ENCODE measurements around the gene SLC28A3.
"Not testable (repeated sequence)": the region's sequence is repeated elsewhere in the genome, so short reads cannot be mapped to it uniquely, and the experiment has no call there.

The SLC28A3 gene, protein sequence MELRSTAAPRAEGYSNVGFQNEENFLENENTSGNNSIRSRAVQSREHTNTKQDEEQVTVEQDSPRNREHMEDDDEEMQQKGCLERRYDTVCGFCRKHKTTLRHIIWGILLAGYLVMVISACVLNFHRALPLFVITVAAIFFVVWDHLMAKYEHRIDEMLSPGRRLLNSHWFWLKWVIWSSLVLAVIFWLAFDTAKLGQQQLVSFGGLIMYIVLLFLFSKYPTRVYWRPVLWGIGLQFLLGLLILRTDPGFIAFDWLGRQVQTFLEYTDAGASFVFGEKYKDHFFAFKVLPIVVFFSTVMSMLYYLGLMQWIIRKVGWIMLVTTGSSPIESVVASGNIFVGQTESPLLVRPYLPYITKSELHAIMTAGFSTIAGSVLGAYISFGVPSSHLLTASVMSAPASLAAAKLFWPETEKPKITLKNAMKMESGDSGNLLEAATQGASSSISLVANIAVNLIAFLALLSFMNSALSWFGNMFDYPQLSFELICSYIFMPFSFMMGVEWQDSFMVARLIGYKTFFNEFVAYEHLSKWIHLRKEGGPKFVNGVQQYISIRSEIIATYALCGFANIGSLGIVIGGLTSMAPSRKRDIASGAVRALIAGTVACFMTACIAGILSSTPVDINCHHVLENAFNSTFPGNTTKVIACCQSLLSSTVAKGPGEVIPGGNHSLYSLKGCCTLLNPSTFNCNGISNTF

DNA sequence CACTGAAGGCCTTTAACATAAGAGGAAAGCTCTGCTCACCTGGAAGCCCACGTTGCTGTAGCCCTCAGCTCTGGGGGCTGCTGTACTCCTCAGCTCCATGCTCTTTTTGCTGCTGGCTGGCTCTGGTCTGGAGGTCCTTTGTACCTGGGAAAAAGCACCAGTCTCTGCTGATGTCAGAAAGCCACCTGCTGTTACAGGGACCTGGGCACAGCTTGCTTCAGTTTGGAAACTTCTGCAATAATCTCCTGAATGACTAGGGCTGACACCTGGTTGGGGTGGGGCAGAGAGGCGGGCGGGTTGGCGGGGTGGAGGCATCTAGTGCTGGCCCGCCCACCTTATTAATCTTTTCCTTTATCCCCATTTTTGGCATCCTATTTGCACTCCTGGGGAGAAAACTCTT, at the start of gene SLC28A3:
Gene SLC28A3 (minus strand): TSS at position 224 of the 400 bp plus-strand sequence. CDS start 125 bp downstream, at position 99.
- no peak for DNase-seq

DNA sequence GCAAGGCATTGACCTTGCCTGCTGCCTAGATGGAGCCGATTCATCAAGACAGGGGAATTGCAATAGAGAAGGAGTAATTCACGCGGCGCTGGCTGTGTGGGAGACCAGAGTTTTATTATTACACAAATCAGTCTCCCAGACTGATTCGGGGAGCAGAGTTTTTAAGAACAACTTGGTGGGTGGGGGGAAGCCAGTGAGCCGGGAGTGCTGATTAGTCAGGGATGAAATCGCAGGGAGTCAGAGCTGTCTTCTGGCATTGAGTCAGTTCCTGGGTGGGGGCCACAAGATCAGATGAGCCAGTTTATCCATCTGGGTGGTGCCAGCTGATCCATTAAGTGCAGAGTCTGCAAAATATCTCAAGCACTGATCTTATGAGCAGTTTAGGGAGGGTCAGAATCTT, 49.7 kb upstream of the SLC28A3 start:
- DNase-seq = not testable (repeated sequence)

DNA sequence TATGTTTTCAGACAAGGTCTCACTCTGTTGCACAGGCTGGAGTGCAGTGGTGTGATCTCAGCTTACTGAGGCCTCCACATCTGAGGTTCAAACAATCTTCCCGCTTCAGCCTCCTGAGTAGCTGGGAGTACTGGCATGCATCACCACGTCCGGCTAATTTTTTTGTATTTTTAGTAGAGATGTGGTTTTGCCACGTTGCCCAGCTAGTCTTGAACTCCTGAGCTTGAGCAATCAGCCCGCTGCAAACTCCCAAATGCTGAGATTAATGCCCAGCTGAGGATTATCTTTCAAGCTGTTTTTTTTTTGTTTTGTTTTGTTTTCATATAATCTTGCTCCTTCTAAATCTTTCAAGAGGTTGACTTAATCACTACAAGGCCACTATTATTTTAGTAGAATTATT, 47.3 kb upstream of the SLC28A3 start:
- no peak for DNase-seq

DNA sequence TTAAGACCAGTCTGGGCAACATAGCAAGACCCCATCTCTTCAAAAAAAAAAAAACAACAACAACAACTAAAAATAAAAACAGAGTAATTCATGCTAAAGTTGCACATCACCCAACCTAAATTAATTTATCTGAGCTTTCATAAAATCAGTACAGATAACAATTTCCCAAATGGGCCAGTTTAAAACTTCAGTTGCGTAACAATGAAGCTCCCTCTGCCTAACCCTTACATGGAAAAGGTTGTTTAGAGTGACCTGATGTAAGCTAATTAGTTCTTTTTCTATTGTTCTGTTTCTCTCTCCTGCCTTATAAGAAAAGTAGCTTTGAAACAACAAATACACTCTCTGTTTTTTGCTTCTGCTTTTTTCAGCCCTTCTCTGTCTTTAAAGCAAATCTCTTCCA, 46.2 kb upstream of the SLC28A3 start:
- no peak for DNase-seq

DNA sequence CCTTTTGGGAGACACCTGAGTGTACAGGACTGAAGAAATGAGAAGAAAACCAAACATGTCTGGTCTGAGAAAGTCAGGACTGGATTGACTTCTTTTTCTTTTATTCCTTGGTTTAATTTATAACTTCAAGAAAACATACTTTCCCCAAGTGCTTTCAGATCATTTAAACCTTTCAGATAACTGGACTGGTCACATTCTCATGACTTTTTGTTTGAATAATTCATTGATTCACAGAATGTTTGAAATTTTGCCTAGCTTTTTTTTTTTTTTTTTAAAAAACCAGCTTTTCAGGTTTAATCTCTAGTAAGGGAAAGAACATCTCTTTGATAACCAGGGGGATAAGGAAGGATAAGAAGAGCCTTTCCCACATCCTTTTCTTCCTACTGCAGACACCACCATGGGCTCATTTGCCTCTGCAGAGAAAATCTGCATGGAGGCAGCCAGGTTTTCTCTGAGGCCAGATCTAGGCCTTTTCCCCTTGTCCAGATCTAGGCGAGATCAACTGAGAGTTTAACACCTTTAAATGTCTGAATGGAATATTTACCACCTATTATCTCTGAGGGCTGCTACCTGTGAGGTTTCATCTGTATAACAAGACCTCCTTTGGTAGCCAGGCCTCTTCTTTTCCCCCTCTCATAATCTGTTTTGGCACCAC, 45.0 kb upstream of the SLC28A3 start:
- DNase-seq = no peak

DNA sequence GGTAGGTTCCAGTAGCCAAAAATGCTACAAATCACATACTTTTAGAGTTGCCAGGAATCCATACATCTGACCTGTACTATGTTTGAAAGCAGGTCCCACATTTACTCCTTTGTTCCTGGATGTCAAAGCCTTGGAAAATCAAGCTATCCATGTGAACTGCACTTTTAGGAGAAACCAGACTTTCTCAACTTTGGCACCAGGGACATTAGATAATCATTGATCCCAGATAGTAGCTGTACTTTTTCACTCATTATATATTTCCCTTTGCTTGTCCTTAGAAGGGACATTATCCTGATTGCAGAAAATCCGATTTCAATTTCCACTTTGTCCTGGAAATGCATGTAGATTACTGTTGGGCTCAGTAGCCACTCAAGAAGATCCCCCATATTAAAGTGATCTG, 44.1 kb upstream of the SLC28A3 start:
- DNase-seq = no peak

DNA sequence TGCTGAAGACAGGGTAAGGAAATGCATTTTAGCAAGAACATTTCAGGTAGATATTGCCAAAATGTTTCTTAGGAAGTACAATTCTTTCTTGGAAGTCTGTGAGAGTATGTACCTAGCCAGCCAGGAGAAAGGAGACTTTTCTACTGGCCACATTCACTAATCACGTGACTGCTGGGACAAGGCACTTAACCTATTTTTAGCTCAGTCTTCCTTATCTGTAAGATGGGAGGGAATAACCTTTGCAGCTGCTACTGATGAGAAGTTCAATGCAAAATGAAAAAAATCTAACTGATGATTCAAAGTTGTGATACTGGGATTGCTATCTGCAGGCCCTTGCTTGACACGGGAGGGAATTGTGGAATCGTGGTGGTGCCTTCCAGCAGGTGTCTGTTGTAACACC, 42.6 kb upstream of the SLC28A3 start:
- no peak for DNase-seq

DNA sequence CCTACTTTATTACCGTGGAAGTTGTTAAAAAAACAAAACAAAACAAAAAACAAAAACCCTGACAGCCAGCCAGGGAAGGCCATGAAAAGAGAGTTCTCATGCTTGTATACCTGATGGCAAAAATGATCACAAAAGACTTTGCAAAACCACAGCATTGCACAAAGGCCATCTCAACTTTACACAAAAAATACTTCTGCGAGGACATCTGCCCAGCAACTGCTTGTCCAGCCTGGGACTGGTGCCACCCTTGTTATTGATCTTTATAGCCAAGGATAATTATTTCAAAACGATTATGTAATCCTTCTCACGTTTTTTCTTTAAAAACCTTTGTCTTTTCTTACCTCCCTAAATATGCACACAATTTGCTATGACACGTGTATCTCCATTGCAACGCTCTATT, 42.2 kb upstream of the SLC28A3 start:
- DNase-seq = no peak

DNA sequence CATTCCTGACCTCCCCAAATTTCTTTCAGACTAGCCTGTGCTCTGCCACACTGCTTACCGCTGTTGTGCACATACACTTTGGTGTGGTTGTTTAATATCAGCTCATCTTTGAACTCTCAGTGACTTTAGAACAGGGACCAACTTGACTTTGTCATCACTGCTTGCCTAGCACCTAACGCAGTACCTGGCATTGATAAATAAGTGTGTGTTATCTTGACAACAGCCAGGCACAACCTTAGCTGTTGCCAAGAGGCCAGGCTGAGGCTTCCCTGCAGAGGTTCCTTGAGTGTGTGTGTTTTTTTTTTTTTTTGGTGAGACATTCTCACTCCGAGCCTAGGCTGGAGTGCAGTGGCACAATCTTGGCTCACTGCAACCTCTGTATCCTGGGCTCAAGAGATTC, 41.0 kb upstream of the SLC28A3 start:
- DNase-seq = no peak

DNA sequence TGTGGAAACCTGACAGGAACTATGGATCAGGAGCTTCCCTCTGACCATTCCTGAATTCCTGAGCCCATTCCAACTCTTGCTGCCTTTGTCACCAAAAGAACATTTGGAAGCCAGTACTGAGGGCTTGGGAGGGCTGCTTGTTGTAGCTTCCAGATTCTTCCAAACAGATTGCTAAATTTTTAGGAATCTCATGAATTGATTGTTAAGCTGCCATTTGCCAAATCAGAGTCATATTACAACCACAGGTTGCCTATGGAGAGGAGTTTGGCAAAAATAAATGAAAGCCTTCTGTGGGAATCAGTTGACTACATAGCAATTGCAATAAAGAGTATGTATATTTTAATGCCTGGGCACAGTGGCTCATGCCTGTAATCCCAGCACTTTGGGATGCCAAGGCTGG, 39.2 kb upstream of the SLC28A3 start:
- no peak for DNase-seq

DNA sequence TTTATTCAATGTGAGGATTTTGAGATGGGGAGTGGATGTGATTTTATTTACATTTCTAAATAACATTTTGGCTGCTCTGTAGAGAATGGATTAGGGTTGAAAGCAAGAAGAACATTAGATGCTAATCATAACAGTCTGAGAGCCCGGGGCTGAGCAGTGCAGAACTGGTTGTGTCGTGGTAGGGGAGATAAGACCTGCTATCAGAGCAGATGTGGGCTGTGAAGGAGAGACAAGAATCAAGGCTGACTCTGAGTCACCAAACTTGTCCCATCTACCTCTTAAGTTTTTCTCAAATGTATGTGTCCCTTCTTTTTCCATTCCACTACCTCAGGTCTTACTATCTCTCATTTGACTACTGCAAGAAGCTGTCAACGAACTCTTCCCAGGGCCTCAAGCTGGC, 35.4 kb upstream of the SLC28A3 start:
- no peak for DNase-seq

DNA sequence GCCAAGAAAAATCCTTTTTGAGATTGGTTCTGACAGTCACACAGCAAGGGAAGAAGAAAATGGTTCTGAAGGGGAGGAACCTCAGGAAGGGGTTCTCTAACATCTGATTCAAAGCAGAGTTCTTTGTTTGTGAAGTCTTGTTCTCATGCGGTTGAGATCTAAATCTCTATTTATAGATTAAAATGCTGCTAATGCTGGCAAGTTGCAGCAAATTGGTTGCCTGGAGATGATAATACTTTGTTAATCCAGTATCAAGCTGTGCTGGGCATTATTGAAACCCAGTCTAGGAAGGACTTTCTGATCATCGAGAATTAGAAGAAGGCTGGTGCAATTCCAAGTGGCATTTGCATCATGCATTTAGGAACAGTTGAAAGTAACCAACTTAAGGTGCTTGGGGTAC, 34.0 kb upstream of the SLC28A3 start:
- no peak for DNase-seq

DNA sequence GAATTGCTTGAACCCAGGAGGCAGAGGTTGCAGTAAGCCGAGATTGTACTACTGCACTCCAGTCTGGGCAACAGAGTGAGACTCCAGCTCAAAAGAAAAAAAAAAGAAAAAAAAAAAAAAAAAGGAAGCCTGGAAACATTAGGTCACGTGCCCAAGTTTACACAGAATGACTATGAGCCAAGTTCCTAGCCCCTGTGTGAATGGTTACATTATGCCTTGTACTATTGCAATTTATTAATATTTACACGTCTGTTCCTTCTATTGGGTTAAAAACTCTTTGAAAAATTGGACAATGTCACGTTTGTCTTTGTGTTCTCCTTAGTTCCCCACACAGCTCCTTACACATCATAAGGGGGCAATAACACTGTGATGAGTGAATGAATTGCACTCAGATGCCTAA, 33.5 kb upstream of the SLC28A3 start:
- no peak for DNase-seq

DNA sequence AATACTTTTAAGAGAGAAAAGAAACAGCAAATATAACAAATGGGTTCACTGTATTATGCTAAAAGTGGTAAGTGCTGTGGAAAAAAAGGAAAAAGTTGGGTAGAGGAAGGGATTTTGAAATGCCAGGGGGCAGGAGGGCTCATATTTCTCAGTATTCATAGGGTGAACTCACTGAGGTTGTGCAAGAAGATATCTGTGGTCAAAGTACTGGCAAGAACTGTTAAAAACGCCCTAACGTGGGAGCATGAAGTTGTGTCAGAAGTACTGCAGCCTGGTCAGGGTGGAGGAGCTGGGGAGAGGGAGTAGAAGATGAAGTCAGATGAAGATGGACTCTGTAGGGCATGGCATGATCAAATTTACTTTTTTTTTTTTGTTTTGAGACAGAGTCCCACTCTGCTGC, 31.2 kb upstream of the SLC28A3 start:
- peak; percentile 96 for DNase-seq

DNA sequence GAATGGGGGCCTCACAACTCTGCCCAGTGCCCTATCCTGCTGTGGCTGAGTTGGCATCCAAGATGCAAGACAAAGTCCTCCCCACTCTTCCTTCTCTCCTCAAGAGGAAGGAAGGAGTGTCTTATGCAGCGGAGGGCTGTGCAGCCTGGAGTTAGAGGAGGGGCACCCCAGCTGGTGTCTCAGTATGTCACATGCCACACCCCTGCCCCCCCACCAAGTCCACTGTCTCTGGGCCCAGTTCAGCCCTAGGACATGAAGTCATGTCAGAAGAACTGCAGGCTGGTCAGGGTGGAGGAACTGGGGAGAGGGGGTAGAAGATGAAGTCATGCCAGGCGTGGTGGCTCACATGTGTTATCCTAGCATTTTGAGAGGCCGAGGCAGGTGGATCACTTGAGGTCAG, 28.0 kb upstream of the SLC28A3 start:
- peak; percentile 55 for DNase-seq

DNA sequence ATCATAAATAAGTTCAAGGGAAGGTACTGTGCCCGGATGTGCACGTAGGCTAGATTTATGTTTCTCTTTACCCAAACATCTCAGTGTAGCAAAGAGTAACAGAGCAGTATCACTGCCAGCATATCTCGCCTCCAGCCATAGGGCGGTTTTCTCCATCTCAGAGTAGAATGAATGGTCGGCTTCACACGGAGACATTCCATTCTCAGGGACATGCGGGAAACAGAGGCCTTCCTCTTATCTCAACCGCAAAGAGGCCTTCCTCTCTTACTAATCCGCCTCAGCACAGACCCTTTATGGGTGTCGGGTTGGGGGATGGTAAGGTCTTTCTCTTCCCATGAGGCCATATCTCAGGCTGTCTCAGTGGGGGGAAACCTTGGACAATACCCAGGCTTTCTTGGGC, 27.2 kb upstream of the SLC28A3 start:
- DNase-seq = peak; percentile 60

DNA sequence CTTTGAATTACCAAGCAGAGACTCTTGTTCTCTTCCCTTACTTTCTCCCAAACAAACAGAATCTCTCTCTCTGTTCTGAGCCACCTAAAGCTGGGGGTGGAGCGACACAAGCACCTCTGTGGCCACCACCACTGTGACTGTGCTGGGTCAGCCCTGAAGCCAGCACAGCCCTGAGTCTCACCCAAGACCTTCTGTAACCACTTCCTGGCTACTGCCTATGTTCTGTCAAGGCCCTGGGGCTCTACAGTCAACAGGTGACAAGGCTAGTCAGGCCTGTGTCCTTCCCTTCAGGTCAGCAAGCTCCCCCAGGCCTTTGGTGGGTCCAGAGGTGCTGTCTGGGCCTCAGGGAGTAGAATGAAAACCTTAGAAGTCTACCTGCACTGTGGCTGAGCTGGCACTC, 26.1 kb upstream of the SLC28A3 start:
- DNase-seq = no peak

DNA sequence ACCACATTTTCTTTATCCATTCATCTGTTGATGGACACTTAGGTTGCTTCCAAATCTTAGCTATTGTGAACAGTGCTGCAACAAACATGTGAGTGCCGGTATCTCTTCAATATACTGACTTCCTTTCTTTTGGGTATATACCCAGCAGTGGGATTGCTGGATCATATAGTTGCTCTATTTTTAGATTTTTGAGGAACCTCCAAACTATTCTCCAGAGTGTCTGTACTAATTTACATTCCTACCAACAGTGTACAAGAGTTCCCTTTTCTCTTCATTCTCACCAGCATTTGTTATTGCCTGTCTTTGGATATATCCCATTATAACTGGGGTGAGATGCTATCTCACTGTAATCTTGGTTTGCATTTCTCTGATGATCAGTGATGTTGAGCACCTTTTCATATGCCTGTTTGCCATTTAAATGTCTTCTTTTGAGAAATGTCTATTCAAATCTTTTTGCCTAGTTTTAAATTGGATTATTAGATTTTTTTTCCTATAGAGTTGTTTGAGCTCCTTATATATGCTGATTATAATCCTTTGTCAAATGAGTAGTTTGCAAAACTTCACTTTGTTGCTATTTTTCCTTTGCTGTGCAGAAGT, 24.4 kb upstream of the SLC28A3 start:
- not testable (repeated sequence) for DNase-seq

DNA sequence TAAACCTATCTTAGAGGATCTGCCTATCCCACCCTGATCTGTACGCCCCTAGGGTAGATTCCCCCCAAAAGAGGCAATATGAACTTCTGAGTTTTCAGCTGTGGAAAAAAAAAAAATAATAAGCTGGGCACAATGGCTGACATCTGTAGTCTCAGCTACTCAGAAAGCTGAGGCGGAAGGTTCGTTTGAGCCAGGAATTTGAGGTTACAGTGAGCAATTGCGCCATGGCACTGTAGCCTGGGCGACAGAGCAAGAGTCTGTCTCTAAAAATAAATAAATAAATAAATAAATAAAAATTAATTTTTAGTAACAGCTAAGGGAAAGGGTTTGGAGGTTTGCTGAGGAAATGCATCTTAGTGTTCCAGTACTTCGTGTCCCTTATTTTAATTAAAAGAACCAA, 21.1 kb upstream of the SLC28A3 start:
- DNase-seq = no peak

DNA sequence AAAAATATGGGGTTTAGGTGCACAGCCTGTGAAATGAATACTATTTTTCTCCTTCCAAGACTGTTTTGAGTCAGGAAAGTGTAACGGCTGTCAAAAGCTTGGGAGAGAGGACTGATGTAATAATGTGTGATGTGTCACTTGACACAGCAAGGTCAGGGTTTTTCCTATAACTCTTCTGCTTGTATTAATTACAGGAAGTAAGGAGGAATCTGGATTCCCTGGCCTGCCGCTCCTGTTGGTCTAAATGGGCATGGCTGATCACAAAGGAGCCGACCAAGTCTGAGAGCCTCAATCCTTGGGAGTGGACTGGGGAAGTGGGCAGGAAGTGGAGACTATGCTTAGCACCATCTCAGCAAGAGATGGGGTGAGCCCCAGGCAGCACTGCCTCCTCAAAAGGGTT, 16.7 kb upstream of the SLC28A3 start:
- DNase-seq = no peak

DNA sequence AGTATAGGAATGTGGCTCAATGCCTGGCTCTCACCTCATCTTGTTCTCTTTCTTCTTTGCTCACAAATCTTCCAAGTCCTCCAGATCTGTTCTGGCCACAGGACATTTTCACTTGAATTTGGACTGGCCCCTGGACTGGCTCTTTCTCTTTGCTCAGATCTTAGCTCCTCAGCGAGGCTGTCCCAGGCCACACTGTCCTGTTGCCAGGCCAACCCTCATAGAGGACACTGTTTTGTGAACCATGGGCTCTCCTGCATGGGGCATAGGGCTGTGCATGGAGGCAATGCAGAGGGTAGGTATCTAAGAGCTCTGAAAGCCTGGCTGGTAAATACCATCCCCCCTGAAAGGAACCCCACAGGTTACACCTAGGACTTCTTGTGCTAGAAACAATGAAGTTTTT, 13.5 kb upstream of the SLC28A3 start:
- no peak for DNase-seq

DNA sequence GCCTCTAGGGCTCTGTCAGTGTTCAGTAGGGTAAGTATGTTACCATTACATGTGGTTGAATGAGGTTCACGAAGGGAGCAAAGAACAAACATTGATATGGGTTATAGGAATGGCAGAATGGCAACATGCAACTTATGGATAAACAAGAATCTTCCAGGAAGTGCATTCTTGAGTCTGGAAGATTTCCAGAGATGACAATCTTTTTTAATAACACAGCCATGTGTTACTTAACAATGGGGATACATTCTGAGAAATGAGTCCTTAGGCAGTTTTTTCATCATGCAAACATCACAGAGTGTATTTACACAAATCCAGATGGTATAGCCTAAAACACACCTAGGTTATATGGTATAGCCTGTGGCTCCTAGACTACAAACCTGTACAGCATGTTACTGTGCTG, 9.1 kb upstream of the SLC28A3 start:
- no peak for DNase-seq

DNA sequence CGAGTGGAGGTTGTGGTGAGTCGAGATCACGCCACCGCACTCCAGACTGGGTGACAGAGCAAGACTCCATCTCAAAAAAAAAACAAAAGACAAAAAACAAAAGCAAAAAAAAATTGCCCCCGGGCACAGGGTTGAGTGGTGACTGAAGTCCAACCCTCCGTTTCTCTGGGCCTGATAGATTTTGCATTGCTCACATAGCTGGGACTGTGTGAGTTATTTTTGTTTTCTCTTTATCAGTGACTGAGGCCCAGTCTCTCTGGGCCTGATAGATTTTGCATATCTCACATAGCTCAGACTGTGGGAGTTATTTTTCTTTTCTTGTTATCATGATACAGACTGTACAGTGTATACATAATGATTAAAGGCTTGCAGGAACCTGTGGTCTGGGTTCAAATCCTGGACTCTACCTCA, 2.6 kb upstream of the SLC28A3 start:
- DNase-seq = no peak

DNA sequence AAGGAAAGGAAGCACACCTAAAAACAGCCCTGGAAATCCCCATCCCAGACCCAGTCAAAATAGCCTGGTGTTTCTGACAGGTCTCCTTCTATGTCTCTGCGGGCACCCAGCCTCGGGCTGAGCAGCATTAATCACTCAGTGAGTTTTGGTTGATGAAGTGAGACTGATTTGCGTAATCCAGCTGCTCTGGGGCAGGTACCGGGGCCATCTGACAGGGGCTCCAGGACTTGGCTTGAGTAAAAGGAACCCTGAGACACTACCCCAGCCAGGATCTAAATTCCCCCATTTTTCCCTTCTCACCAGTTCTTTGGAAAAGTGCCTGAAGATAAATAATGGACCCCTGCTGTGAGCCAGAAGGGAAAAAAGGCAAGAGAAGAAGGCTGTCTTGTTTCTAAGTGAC, 596 bp downstream of the SLC28A3 start:
- DNase-seq = no peak
